ENCODE measurements around the gene CHCHD6.

CHCHD6 gene

DNA sequence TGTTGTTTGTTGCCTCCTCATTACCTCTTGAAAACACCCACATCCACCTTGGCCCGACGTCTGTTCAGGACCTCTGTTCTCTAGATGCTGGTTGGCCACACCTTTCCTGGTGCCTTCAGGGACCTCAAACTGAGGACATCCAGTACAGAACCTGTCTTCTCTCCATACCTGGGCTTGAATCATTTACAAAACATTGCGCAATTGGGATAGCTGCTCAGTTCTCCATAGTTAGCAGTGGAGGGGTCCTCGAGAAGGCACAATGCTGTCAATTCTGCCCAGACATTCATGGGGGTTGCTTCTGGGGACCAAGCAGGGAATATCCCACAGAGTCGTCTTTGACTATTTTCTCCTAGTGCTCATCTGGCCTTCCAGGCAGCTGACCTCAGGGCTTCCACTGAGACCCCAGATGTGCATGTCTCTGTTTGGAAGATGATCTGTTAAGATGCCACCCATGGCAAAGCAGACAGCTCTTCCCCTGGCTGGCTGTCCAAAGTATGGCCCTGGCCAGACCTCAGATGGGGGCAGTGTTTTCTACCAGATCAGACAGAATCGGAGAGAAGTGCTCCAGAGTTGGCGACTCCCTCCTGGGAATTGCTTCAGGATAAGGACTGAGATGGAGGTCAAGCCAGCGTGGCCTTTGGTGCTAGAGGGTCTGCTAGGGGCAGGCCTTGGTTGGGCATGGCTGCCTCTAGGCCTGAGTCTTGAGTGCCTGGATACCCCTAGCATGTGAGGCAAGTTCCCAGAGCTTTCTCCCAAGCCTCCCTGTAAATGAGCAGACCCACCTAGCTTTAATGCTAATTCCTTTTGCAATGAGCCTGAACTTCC, 46.1 kb downstream of the CHCHD6 start:
- Histone ChIP-seq H3K9ac (ENCODE audit: low read depth, low read length) (no peak overlapping the region), H3K4me1 (ENCODE audit: insufficient read depth, low read length) (peaks cover 43% of the 10 kb centered on the region)

DNA sequence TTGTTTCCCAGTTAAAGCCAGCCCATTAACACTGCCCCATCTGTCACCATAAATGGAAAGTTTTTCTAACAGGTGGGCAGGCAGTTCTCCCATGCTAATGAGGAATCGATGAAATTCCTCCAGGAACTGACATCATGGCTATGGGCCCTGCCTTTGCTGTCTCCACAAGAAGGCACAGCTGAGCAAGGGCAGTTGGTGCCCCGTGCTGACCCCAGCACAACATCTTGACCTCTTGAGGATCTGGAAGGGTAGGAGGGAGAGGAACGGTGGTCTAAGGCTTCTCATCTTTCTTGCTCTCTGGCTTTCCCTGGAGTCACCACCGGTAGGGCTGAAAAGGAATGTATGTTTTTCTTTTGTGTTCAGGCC, 46.7 kb downstream of the CHCHD6 start:
- 0 out of 2 replicates have a peak, but pooled peaks cover 3% of the 10 kb centered on the region for H3K36me3 ChIP-seq (ENCODE audit: insufficient read depth, low read length)
- H3K9me3 ChIP-seq (ENCODE audit: control insufficient read depth, insufficient read depth, low read length), result no peaks in the 10 kb centered on the region
- H3K9ac ChIP-seq (ENCODE audit: low read depth, low read length), result no peak overlapping the region
- peaks cover 43% of the 10 kb centered on the region for H3K4me1 ChIP-seq (ENCODE audit: insufficient read depth, low read length)

More for the DNA sequence above, 46.1 kb downstream of the CHCHD6 start:
- Histone ChIP-seq H3K9me3 (ENCODE audit: control insufficient read depth, insufficient read depth, low read length) (no peaks in the 10 kb centered on the region), H3K36me3 (ENCODE audit: insufficient read depth, low read length) (0 out of 2 replicates have a peak, but pooled peaks cover 3% of the 10 kb centered on the region)

DNA sequence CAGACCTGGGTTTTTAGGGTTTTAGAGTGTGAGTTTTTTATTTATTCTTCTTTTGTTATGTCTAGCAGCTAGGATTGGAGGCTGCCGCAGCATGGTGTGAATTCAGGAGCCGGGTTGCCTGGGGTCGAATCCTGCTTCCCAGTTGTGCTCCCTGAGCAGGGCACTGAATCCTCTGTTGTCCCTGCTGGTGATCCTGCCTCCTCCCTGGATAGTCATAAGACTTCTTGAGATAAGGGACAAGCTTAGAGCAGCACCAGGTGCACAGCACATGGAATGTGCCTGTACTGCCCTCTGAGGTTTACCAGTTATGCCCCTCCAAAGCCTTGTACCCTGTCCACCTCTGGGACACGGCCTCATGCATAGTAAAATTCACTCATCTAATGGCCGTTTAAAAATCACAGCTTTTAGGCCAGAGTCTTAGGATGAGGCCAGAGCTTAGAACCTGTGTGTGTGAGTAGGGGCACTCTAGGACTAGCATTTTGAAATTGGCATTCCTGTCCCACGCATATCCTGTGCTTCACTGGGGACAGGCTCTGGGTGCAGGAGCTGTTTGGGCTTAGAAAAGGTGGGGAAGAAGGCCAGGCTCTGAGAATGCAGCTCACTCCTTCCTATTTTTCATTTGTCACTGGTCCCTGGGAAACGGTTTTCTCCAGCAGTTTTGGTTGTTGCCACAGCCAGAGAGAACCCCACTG, 47.7 kb downstream of the CHCHD6 start:
- 0 out of 2 replicates have a peak, but pooled peaks cover 3% of the 10 kb centered on the region for H3K36me3 ChIP-seq (ENCODE audit: insufficient read depth, low read length)
- no peak overlapping the region; the same call in 1 of the 2 replicates for H3K9ac ChIP-seq (ENCODE audit: low read depth, low read length)
- H3K9me3 ChIP-seq (ENCODE audit: control insufficient read depth, insufficient read depth, low read length), result no peaks in the 10 kb centered on the region
- peaks cover 38% of the 10 kb centered on the region for H3K4me1 ChIP-seq (ENCODE audit: insufficient read depth, low read length)

DNA sequence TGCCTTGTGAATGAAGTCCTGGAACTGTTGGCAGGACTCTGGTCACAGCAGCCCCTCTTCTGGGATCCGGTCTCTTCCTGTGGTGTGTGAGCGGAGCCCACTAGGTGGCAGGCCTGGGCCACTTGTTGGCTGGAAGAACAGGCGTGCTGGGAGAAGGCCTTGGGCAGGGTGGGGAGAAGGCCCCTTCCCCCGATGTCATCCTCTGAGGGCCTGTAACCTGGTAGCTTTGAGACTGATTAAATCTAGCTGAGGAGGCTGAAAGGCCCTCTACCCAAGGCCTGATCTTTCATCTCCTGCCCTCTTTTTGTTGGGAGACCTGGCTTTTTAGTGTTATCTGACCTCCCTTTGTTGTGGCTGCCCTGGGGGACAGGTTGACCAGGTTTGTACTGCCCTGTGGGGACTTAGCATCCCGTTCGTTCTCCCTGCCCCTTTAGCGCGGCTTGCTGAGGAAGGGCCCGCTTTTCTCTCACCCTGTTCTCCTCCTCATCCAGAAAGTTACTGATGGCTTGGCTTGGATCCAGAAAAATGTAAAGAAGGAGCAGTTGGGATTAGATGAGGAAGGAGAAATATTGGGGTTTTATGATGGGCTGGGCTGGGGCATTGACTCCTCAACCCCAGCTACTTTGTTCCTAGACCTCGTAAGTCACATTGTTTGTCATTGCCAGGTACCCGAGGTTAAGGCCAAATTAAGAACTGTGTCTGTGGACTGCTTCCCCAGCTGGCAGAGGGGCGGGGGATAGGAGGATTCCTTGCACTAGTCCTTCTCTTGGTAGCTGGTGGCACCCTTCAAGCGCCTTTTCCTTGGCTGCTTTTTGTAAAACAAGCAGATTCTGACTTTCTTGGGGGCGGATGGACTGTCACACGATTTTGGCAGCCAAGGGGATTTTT, 48.5 kb downstream of the CHCHD6 start:
- Histone ChIP-seq H3K36me3 (ENCODE audit: insufficient read depth, low read length) (no peaks in the 10 kb centered on the region), H3K9me3 (ENCODE audit: control insufficient read depth, insufficient read depth, low read length) (no peaks in the 10 kb centered on the region), H3K9ac (ENCODE audit: low read depth, low read length) (no peak overlapping the region), H3K4me1 (ENCODE audit: insufficient read depth, low read length) (peaks cover 33% of the 10 kb centered on the region)

DNA sequence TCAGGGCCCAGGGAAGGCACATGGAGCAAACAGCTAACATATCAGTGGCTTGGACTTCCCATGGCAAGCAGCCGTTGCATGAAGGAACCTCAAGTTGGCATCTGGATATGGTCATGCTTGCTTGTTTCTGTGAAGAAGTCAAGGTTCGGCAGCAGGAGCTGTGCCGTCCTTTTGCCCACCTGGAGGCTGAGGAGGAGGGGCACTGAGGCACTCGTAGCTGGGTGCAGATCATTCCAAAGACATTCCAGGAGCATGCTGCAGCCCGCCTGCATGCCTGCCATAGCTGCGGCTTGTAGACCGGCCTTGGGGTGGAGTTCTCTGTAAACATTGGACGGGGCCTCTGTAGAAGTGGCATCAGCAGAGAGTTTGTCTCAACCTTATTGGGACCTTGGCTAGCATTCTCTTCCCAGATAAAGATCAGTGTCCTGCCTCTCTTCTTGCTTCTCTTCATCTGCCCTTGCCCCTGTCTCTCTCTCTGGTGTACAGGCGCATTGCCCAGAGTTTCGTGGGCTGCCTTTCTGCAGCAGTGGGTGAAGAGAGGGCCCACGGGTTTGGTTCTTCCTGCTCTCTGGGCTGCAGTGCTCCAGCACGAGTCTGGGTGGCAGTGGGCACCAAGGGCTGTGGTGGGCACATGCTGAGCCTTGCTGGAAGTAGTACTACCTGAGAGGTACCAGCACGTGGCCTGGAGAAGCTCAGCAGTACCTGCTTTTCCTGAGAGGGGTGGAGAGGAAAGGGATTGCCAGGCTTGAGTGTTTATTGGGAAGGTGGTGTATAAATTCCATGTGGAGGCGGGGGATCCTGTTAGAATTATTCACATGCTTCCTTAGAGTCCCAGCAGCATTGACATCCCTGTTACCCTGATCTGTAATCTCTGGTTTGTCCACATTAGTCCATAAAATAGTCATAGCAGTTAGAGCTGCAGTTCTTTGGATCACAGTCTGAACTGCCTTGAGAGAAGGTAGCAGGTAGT, 49.4 kb downstream of the CHCHD6 start:
- no peak overlapping the region for H3K9ac ChIP-seq (ENCODE audit: low read depth, low read length)

DNA sequence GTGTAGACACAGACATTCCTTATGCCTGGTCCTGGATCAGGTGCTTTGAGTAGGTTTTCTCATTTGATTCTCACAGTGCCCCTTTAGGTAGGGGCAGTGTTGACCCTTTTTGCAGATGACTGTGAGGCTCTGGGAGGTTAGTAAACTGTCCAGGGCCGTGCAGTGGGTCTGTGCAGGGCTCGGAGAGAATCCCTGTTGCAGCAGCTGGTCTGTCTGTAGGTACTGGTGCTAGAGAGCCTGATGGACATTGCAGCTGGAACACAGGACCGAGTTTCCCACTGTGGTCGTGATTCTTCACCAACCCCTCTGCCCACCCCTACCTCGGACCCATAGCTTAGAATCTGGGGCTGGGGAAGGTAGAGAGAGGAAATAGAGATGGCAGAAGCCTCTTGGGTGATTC, 51.8 kb downstream of the CHCHD6 start:
- Histone ChIP-seq H3K9ac (ENCODE audit: low read depth, low read length) (no peak overlapping the region), H3K36me3 (ENCODE audit: insufficient read depth, low read length) (no peaks in the 10 kb centered on the region), H3K4me1 (ENCODE audit: insufficient read depth, low read length) (peaks cover 24% of the 10 kb centered on the region), H3K9me3 (ENCODE audit: control insufficient read depth, insufficient read depth, low read length) (no peaks in the 10 kb centered on the region)

More for the DNA sequence above, 49.4 kb downstream of the CHCHD6 start:
- H3K9me3 ChIP-seq (ENCODE audit: control insufficient read depth, insufficient read depth, low read length), result no peaks in the 10 kb centered on the region
- H3K36me3 ChIP-seq (ENCODE audit: insufficient read depth, low read length), result no peaks in the 10 kb centered on the region
- H3K4me1 ChIP-seq (ENCODE audit: insufficient read depth, low read length), result peaks cover 33% of the 10 kb centered on the region

DNA sequence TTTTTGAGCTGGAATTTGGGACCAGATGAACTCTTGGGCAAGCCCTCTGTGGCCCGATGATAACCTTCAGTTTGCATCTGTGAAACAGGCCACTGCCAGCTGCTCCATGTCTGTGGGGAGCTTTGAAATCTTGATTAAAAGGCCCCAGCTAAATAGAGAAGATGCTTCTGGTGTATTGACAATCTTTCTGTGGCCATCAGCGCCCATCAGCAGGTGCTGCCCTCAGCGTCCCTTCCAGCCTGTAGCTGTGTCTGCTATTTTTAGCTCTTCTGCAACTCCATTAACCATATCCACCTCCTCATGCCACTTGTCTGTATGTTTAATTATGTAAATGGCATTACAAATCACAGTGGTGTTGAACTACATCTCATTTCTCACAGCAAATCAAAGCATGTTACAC, 54.0 kb downstream of the CHCHD6 start:
- no peaks in the 10 kb centered on the region for H3K9me3 ChIP-seq (ENCODE audit: control insufficient read depth, insufficient read depth, low read length)
- peaks cover 9% of the 10 kb centered on the region for H3K4me1 ChIP-seq (ENCODE audit: insufficient read depth, low read length)
- no peak overlapping the region for H3K9ac ChIP-seq (ENCODE audit: low read depth, low read length)
- H3K36me3 ChIP-seq (ENCODE audit: insufficient read depth, low read length), result no peaks in the 10 kb centered on the region

DNA sequence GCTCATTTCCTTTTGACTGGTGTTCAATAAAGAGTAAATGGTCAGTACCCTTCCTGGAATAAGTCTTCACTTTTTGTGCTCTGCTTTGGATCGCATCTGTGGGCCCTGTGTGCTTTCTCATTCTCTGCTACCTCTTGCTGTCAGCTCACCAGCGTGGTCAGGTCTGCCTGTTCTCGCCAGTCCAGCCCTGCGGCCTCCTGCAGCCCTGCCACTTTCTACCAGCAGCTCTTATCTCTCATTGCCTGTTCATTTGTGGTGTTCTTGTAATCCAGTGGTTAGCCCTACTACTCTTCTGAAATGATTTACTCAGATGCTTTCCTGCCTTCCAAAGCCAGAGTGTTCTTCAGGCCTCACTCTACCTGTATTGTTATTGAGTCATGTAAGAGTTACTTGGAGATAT, 54.8 kb downstream of the CHCHD6 start:
- Histone ChIP-seq H3K36me3 (ENCODE audit: insufficient read depth, low read length) (no peaks in the 10 kb centered on the region), H3K4me1 (ENCODE audit: insufficient read depth, low read length) (0 out of 2 replicates have a peak, but pooled peaks cover under 1% of the 10 kb centered on the region), H3K9me3 (ENCODE audit: control insufficient read depth, insufficient read depth, low read length) (no peaks in the 10 kb centered on the region), H3K9ac (ENCODE audit: low read depth, low read length) (no peak overlapping the region)

DNA sequence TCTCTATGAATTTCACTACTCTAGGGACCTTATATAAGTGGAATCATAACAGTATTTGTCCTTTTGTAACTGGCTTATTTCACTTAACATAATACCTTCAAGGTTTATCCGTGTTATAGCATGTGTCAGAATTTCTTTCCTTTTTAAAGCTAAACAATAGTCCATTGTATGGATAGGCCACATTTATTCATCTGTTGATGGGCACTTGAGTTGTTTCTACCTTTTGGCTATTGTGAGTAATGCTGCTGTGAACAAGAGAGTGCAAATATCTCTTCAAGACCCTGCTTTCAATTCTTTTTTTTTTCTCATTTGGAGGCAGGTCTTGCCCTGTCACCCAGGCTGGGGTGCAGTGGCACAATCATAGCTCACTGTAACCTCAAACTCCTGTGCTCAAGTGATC, 56.5 kb downstream of the CHCHD6 start:
- Histone ChIP-seq H3K36me3 (ENCODE audit: insufficient read depth, low read length) (no peaks in the 10 kb centered on the region), H3K9ac (ENCODE audit: low read depth, low read length) (no peak overlapping the region), H3K4me1 (ENCODE audit: insufficient read depth, low read length) (no peaks in the 10 kb centered on the region), H3K9me3 (ENCODE audit: control insufficient read depth, insufficient read depth, low read length) (no peaks in the 10 kb centered on the region)

DNA sequence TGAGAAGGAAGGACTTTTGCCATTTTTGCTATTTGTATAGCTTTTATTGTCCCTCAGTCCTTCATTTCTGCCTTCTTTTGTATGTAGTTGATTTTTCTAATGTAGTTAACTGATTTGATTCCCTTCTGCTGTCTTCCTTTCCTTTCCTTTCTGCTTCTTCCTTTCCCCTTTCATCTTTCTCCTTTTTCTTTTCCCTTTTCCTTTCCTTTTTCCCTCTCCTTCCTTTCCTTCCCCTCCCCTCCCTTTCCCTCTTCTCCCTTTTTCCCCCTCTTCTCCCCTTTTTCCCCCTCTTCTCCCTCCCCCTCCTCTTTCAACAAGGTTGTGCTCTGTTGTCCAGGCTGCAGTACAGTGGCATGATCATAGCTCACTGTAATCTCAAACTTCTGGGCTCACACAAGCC, 59.0 kb downstream of the CHCHD6 start:
- Histone ChIP-seq H3K36me3 (ENCODE audit: insufficient read depth, low read length) (no peaks in the 10 kb centered on the region), H3K9me3 (ENCODE audit: control insufficient read depth, insufficient read depth, low read length) (no peaks in the 10 kb centered on the region)

DNA sequence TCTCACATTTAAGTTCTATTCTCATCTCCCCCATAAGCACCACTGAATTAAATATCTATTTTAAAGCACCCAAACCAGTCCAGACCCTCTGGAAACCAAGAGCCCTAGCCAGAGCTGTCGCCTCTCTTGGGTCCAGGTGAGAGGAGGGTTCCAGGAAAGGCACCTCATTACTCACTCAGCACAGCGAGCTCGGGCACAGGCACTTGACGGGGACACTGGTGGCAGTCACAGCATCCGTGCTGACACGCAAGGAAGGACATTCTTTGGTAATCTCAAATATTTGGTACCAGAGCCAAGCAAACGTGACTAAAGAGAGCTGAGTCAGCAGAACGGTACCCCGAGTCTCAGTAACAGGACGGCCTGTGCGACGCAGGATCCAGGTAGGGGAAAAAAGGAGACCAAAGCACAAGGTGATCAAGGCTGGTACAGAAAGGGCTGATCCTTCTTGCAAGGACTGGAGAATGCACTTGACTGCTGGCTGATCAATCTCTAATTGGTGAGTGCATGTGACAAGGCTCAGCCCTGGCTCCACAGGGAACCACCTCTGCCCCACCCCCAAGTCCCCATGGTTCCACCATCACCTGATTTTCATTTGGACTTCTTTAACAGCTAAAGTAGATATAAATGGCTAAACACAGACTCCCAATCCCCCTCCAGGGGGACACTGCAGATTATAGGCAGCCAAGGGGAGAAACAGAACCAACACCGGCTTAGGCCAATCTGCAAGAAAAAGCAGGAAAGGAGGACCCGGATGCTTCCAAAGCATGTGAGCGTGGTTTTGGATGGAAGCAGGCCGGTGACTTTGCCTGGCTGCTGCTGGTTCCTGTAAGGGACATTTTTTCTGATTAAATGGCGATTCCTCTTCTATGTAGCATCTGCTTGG, 61.4 kb downstream of the CHCHD6 start:
- H3K9ac ChIP-seq (ENCODE audit: low read depth, low read length), result no peak overlapping the region
- no peaks in the 10 kb centered on the region for H3K36me3 ChIP-seq (ENCODE audit: insufficient read depth, low read length)
- no peaks in the 10 kb centered on the region for H3K9me3 ChIP-seq (ENCODE audit: control insufficient read depth, insufficient read depth, low read length)
- no peaks in the 10 kb centered on the region for H3K4me1 ChIP-seq (ENCODE audit: insufficient read depth, low read length)

More for the DNA sequence above, 59.0 kb downstream of the CHCHD6 start:
- H3K4me1 ChIP-seq (ENCODE audit: insufficient read depth, low read length), result no peaks in the 10 kb centered on the region
- H3K9ac ChIP-seq (ENCODE audit: low read depth, low read length), result no peak overlapping the region

DNA sequence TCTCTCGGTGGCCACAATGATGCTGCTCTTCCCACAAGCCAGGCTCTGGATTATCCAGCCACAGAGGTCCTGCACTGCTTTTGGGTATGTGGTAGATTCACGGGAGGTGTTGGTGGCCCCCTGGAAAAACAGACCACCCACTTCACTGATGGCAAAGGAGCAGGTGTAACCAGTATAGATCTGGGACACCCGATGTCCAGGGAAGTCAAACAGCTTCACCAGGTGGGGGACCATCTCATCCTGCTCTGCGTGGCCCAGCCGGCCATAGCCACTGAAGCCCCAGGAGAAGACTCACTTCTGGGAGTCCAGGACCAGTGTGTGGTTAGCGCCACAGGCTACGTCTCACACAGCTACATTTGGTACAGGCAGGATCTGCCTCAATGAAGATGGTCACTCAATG, 62.6 kb downstream of the CHCHD6 start:
- no peaks in the 10 kb centered on the region for H3K9me3 ChIP-seq (ENCODE audit: control insufficient read depth, insufficient read depth, low read length)
- H3K9ac ChIP-seq (ENCODE audit: low read depth, low read length), result no peak overlapping the region
- H3K4me1 ChIP-seq (ENCODE audit: insufficient read depth, low read length), result no peaks in the 10 kb centered on the region
- no peaks in the 10 kb centered on the region for H3K36me3 ChIP-seq (ENCODE audit: insufficient read depth, low read length)

DNA sequence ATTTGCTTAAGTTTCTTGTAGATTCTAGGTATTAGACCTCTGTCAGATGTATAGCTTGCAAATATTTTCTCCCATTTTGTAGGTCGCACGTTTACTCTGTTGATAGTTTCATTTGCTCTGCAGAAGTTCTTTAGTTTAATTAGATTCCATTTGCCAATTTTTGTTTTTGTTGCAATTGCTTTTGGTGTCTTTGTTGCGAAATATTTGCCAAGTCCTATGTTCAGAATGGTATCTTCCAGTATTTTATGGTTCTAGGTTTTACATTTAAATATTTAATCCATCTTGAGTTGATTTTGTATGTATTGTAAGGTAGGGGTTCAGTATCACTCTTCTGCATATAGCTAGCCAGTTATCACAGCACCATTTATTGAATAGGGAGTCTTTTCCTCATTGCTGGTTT, 64.9 kb downstream of the CHCHD6 start:
- Histone ChIP-seq H3K4me1 (ENCODE audit: insufficient read depth, low read length) (no peaks in the 10 kb centered on the region), H3K9ac (ENCODE audit: low read depth, low read length) (no peak overlapping the region), H3K9me3 (ENCODE audit: control insufficient read depth, insufficient read depth, low read length) (no peaks in the 10 kb centered on the region), H3K36me3 (ENCODE audit: insufficient read depth, low read length) (no peaks in the 10 kb centered on the region)
